Tibial nerve (tissue), 3 donors: ENCODE measurements around the gene SLC1A1.

Experiments
- CTCF ChIP-seq, 5 experiments: fragments of 200-600 bp in 3 of 5; fragments of 450-650 bp in 2 of 5; sonication (generic) in 3 of 5; IDR thresholded peaks; one replicate each; pipeline ENCODE4 v1.5.1; 2016 to 2019; ENCODE audit warnings: antibody characterized with exemption in 5 of 5, mild to moderate bottlenecking in 3 of 5, moderate library complexity in 2 of 5
- POLR2A ChIP-seq, 2 donors: fragments of 450-650 bp; IDR thresholded peaks; one replicate each; pipeline ENCODE4 v1.6.1; 2017; ENCODE audit warnings: antibody characterized with exemption in 2 of 2, mild to moderate bottlenecking in 2 of 2, moderate library complexity in 2 of 2

GRCh38 chr9:4620881-4621555 lies 130.8 kb downstream of the SLC1A1 start:
- TF ChIP-seq CTCF (IDR thresholded peaks at IDR 0.05) (no peak), POLR2A (IDR thresholded peaks at IDR 0.05) (no peak)
